OCI-LY1 (cell line): ENCODE results near the gene TPPP.

Experiments used
- H2AFZ ChIP-seq: fragments of 200-600 bp; sonication (generic), shearing (Covaris generic); 2 replicates; pipeline ENCODE4 v1.6.0; 2014; ENCODE audit warnings: antibody characterized with exemption, mild to moderate bottlenecking, low read length
- H3F3A ChIP-seq: fragments of 200-600 bp; sonication (generic), shearing (Covaris generic); 2 replicates; pipeline ENCODE4 v1.6.0; 2014; ENCODE audit warnings: mild to moderate bottlenecking, antibody characterized with exemption, low read length, moderate library complexity; ENCODE audit not compliant: insufficient read depth
- H3K27ac ChIP-seq: fragments of 200-600 bp; sonication (generic); 2 replicates; pipeline ENCODE4 v1.5.1; 2014; ENCODE audit warnings: low read length, mixed run types, mild to moderate bottlenecking, low read depth; ENCODE audit not compliant: poor library complexity, severe bottlenecking
- H3K27me3 ChIP-seq: fragments of 200-600 bp; sonication (generic); 2 replicates; pipeline ENCODE4 v1.6.0; 2014; ENCODE audit warnings: antibody characterized with exemption, mild to moderate bottlenecking, low read length, moderate library complexity; ENCODE audit not compliant: insufficient read depth
- H3K36me3 ChIP-seq: fragments of 200-600 bp; sonication (generic); 2 replicates; pipeline ENCODE4 v1.6.1; 2014; ENCODE audit warnings: mild to moderate bottlenecking, antibody characterized with exemption, low read length, moderate library complexity, mixed read lengths; ENCODE audit not compliant: insufficient read depth
- H3K4me1 ChIP-seq: fragments of 200-600 bp; sonication (generic); 2 replicates; pipeline ENCODE4 v1.5.1; 2014; ENCODE audit warnings: mild to moderate bottlenecking, low read length, moderate library complexity; ENCODE audit not compliant: insufficient read depth, severe bottlenecking
- H3K4me2 ChIP-seq: fragments of 200-600 bp; sonication (generic), shearing (Covaris generic); 2 replicates; pipeline ENCODE4 v1.6.1; 2014; ENCODE audit warnings: low read length
- H3K4me3 ChIP-seq: fragments of 200-600 bp; sonication (generic); 2 replicates; pipeline ENCODE4 v1.5.1; 2014; ENCODE audit warnings: low read length, low read depth, mild to moderate bottlenecking, mixed read lengths; ENCODE audit not compliant: poor library complexity, severe bottlenecking
- H3K79me2 ChIP-seq: fragments of 200-600 bp; shearing (Covaris generic); 2 replicates; pipeline ENCODE4 v1.6.1; 2016; ENCODE audit warnings: mixed run types, low read length, mixed read lengths; ENCODE audit not compliant: insufficient read depth
- H3K9ac ChIP-seq: fragments of 200-600 bp; sonication (generic), shearing (Covaris generic); 2 replicates; pipeline ENCODE4 v1.6.1; 2014; ENCODE audit warnings: mild to moderate bottlenecking, low read length, mixed read lengths
- H3K9me2 ChIP-seq: fragments of 200-600 bp; sonication (generic), shearing (Covaris generic); 2 replicates; pipeline ENCODE4 v1.6.1; 2014; ENCODE audit warnings: low read depth, mild to moderate bottlenecking, low read length, mixed read lengths
- H3K9me3 ChIP-seq: fragments of 200-600 bp; shearing (Covaris generic); 2 replicates; pipeline ENCODE4 v1.6.1; 2014; ENCODE audit warnings: low read length, mixed read lengths
- H4K20me1 ChIP-seq: fragments of 200-600 bp; sonication (generic), shearing (Covaris generic); 2 replicates; pipeline ENCODE4 v1.6.0; 2016; ENCODE audit warnings: mild to moderate bottlenecking, low read length; ENCODE audit not compliant: insufficient read depth
- CTCF ChIP-seq: fragments of 200-600 bp; sonication (generic), shearing (Covaris generic); IDR thresholded peaks from 2 replicates; pipeline ENCODE4 v1.5.1; 2017; ENCODE audit warnings: mild to moderate bottlenecking, antibody characterized with exemption, low read length, moderate library complexity, mixed read lengths
- EZH2 ChIP-seq: fragments of 200-600 bp; sonication (generic), shearing (Covaris generic); IDR thresholded peaks from 2 replicates; pipeline ENCODE4 v1.8.0; 2017; ENCODE audit warnings: borderline replicate concordance, mixed run types, mild to moderate bottlenecking, antibody characterized with exemption, low read length, moderate library complexity, mixed read lengths

TPPP gene

GRCh38 chr5:654071-654778 lies 38.9 kb downstream of the TPPP start:
- TF ChIP-seq EZH2 (no peak), CTCF (no peak)
- Histone ChIP-seq H2AFZ (no peak overlapping the region), H3K36me3 (peaks cover 55% of the 10 kb centered on the region)

GRCh38 chr5:652773-653350 lies 40.3 kb downstream of the TPPP start:
- H3K79me2 ChIP-seq: no peaks in the 10 kb centered on the region
- H3K9ac ChIP-seq: no peak overlapping the region
- no peak overlapping the region for H3K27ac ChIP-seq
- no peaks in the 10 kb centered on the region for H3K9me2 ChIP-seq
- no peak overlapping the region for H2AFZ ChIP-seq
- no peaks in the 10 kb centered on the region for H3F3A ChIP-seq
- H3K4me1 ChIP-seq: no peaks in the 10 kb centered on the region
- no peaks in the 10 kb centered on the region for H3K9me3 ChIP-seq
- H3K36me3 ChIP-seq: peaks cover 50% of the 10 kb centered on the region
- TF ChIP-seq EZH2 (no peak), CTCF (no peak)
- H3K4me3 ChIP-seq: no peak overlapping the region
- no peak overlapping the region for H3K4me2 ChIP-seq
- H3K27me3 ChIP-seq: no peaks in the 10 kb centered on the region
- no peaks in the 10 kb centered on the region for H4K20me1 ChIP-seq

More at GRCh38 chr5:654071-654778, 38.9 kb downstream of the TPPP start:
- H3K27ac ChIP-seq: no peak overlapping the region
- no peaks in the 10 kb centered on the region for H3F3A ChIP-seq
- H3K9ac ChIP-seq: no peak overlapping the region
- no peaks in the 10 kb centered on the region for H3K79me2 ChIP-seq
- no peak overlapping the region for H3K4me2 ChIP-seq
- no peaks in the 10 kb centered on the region for H4K20me1 ChIP-seq
- no peak overlapping the region for H3K4me3 ChIP-seq
- H3K4me1 ChIP-seq: no peaks in the 10 kb centered on the region
- no peaks in the 10 kb centered on the region for H3K9me3 ChIP-seq
- no peaks in the 10 kb centered on the region for H3K9me2 ChIP-seq
- H3K27me3 ChIP-seq: no peaks in the 10 kb centered on the region

- TF ChIP-seq EZH2 (no peak), CTCF (no peak)
- H3K4me2 ChIP-seq: no peak overlapping the region
- H3K4me3 ChIP-seq: no peak overlapping the region
- H3K27ac ChIP-seq: no peak overlapping the region
- H3K4me1 ChIP-seq: no peaks in the 10 kb centered on the region
- H3K27me3 ChIP-seq: no peaks in the 10 kb centered on the region
- no peaks in the 10 kb centered on the region for H3F3A ChIP-seq
- no peaks in the 10 kb centered on the region for H3K9me2 ChIP-seq
- H2AFZ ChIP-seq: no peak overlapping the region
- no peaks in the 10 kb centered on the region for H4K20me1 ChIP-seq
- H3K9ac ChIP-seq: no peak overlapping the region
- H3K9me3 ChIP-seq: no peaks in the 10 kb centered on the region
- H3K36me3 ChIP-seq: peaks cover 50% of the 10 kb centered on the region
- no peaks in the 10 kb centered on the region for H3K79me2 ChIP-seq
These were observed 41.1 kb downstream of the TPPP start for GRCh38 chr5:652023-652515.
